GM21786 (cell line): ENCODE data around the gene TIMELESS.
A peak's percentile ranks its signal among the peaks of the same experiment; 100 is the strongest.
"Not testable (repeated sequence)": the region's sequence is repeated elsewhere in the genome, so short reads cannot be mapped to it uniquely, and the experiment has no call there.

Experiments used
- ATAC-seq: cut with Tn5 transposase; IDR thresholded peaks from one replicate; pipeline ENCODE4 v1.9.1; 2021; ENCODE audit not compliant: unreplicated experiment

The TIMELESS gene

DNA sequence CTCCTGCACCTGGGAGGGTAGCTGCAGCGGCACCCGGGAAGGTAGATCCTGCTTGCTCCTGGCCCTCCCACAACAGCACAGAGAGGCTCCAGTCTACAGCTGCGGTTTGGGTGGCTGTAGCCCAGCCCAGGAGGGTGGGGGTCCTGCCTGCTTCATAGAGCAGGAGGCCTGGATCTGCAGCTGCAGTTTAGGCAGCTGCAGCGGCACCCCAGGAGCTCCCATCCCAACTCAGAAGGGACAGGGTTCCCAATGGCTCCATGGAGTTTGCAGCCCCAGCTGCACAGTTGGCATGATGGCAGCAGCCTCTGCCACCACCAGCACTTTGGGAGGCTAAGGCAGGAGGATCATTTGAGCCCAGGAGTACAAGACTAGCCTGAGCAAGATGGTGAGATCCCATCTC is 38.5 kb downstream of the TIMELESS start:
- ATAC-seq = no peak

- ATAC-seq = no peak
These were observed 40.3 kb downstream of the TIMELESS start for GRCh38 chr12:56408799-56409417.

GRCh38 chr12:56404227-56404626 is 45.0 kb downstream of the TIMELESS start:
- ATAC-seq = not testable (repeated sequence)

DNA sequence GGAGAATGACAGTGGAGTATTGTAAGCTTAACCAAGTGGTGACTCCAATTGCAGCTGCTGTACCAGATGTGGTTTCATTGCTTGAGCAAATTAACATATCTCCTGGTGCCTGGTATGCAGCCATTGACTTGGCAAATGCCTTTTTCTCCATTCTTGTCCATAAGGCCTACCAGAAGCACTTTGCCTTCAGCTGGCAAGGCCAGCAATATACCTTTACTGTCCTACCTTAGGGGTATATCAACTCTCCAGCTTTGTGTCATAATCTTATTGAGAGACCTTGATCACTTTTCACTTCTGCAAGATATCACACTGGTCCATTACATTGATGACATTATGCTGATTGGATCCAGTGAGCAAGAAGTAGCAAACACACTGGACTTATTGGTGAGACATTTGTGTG is 47.6 kb downstream of the TIMELESS start:
- not testable (repeated sequence) for ATAC-seq

DNA sequence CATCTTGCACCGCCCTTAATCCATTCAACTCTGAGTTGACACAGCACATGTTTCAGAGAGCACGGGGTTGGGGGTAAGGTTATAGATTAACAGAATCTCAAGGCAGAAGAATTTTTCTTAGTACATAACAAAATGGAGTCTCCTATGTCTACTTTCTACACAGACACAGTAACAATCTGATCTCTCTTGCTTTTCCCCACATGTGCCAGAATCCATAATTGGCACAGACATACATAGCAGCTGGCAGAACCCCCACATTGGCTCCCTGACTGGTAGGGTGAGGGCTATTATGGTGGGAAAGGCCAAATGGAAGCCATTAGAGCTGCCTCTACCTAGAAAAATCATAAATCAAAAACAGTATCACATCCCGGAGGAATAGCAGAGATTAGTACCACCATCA is 48.1 kb downstream of the TIMELESS start:
- not testable (repeated sequence) for ATAC-seq

DNA sequence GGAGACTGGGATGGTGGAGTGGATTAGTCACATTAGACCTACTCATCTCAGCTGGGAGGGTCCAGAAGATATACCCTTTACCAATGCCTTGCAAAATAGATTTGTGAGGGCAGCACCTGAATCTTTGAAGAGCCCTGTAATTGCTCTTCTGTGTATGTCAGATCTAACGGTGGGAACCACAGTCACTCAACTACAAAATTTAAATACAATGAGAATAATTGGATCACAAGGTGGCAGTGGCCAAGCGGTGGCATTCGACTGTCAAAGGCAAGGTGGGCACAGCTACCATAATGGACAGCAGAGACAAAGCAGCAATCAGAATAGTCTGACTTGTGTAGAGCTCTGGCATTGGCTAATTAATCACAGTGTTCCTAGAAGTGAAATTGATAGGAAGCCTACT is 49.8 kb downstream of the TIMELESS start:
- ATAC-seq = not testable (repeated sequence)

GRCh38 chr12:56398324-56398723 is 50.9 kb downstream of the TIMELESS start:
- no peak for ATAC-seq

GRCh38 chr12:56392331-56392730 is 56.9 kb downstream of the TIMELESS start:
- ATAC-seq = no peak

DNA sequence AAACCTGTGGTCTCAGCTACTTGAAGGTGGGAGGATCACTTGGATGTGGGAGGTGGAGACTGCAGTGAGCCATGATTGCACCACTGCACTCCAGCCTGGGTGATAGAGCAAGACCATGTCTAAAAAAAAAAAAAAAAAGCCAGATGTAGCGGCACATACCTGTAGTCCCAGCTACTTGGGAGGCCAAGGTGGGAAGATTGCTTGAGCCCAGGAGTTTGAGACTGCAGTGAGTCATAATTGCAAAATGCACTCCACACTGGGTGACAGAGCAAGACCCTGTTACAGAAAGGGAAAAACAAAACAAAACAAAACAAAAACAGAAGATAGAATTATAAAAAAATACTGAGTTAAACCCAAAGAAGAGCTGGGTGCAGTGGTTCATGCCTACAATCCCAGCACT is 57.5 kb downstream of the TIMELESS start:
- no peak for ATAC-seq

GRCh38 chr12:56389412-56389811 is 59.8 kb downstream of the TIMELESS start:
- no peak for ATAC-seq

- no peak for ATAC-seq
These were observed 62.0 kb downstream of the TIMELESS start for GRCh38 chr12:56387152-56387736.

GRCh38 chr12:56385873-56386272 is 63.4 kb downstream of the TIMELESS start:
- no peak for ATAC-seq

DNA sequence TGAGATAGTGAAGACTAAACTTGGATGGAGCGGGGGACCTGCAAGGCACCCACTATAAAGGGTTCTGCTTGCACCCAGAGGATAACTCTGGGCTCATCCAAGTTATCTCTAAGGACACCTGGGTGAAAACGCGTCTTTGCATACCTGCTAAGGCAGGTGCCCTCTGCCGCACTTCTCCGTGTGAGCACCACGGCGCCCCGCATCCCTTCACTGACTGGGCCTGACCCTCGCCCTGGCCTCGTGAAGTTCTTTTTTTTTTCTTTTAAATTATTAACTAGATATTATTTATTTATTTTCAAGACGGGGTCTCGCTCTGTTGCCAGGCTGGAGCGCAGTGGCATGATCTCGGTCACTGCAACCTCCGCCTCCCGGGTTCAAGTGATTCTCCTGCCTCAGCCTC is 66.6 kb downstream of the TIMELESS start:
- no peak for ATAC-seq

- ATAC-seq = no peak
These were observed 71.3 kb downstream of the TIMELESS start for GRCh38 chr12:56377989-56378316.

- ATAC-seq = no peak
These were observed 71.8 kb downstream of the TIMELESS start for GRCh38 chr12:56377310-56377988.

DNA sequence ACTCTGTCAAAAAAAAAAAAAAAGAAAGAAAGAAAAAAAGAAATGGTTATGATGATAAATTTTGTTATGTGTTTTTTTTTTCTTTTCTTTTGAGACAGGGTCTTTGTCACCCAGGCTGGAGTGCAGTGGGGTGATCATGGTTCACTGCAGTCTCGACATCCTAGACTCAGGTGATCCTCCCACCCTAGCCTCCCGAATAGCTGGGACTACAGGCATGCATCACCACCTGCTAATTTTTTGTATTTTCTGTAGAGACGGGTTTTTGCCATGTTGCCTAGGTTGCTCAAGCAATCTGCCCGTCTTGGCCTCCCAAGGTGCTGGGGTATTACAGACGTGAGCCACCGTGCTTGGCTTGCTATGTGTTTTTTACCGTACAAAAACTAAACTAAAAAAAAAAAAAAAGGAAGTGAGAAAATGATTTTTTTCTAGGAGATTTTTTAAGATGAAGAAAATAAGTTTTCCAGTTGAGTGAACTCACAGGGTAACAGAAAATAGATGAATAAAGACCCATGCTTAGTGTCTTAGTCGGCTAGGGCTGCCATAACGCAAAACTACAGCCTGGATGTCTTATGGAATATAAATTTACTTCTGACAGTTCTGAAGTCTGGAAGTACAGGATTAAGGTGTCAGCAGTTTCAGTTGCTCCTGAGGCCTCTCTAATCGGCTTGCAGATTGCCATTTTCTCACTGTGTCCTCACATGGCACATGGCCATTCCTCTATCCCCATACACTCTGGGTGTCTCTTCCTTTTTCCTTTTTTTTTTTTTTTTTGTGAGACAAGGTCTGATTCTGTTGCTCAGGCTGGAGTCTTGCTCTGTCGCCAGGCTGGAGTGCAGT is 73.4 kb downstream of the TIMELESS start:
- peak; percentile 74 for ATAC-seq

GRCh38 chr12:56374726-56375597 is 74.3 kb downstream of the TIMELESS start:
- no peak for ATAC-seq

DNA sequence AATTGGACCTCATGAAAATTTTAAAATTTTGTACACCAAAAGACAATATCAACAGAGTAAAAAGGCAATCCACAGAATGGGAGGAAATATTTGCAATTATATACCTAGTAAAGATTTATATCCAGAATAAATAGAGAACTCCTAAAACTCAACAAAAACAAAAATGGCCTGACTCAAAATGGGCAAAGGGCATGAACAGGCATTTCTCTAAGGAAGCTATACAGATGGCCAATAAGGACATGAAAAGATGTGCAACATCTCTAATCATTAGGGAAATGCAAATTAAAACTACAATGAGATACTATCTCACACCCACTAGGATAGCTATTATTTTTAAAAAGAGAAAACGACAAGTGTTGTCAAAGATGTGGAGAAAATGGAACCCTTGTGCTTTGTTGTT is 75.7 kb downstream of the TIMELESS start:
- ATAC-seq = no peak

GRCh38 chr12:56366948-56367347 is 82.3 kb downstream of the TIMELESS start:
- no peak for ATAC-seq
